ENCODE measurements around the gene RNF186. TPM values are rescaled to one million over a fixed set of nuclear protein-coding genes. Genes with fewer than 3 reads are reported as not detected.

RNF186 gene
- polyA plus RNA-seq, 1 donor (not counting 4 experiments of a cell fraction or from before 2014, with no cell fraction given): not detected

DNA sequence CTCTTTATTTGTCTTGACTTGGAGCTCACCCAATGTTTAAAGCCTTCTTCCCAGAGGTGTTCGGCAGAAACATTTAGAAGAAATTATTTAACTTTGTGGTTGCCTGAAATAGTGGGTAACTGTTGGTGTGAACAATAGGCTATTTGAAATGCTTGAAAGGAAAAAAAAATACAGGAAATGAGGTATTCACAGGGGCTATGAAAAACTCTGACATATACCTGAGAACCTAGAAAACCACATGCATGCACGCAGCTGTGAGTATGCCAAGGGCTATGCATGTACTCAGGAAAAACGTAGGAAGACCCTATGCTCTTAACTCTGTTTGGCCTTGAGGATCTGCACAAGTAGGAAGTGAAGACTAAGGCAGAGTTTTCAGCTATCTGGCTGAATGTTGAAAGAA is 16.4 kb upstream of the RNF186 start:
- no peaks in the 10 kb centered on the region for H3K27me3 ChIP-seq (ENCODE audit: control insufficient read depth, extremely low read depth, insufficient read depth, low read length)
- no peaks in the 10 kb centered on the region for H3K9me1 ChIP-seq (ENCODE audit: control insufficient read depth, extremely low read depth, insufficient read depth, low read length)
- no peak for FAIRE-seq
- no peak for DNase-seq (ENCODE audit: low read depth, low spot score)
- H3K79me2 ChIP-seq (ENCODE audit: control insufficient read depth, insufficient read depth, low read length): no peaks in the 10 kb centered on the region
- no peak overlapping the region for H2AFZ ChIP-seq (ENCODE audit: control insufficient read depth, low read length)
- no peaks in the 10 kb centered on the region for H3K4me1 ChIP-seq (ENCODE audit: control insufficient read depth, extremely low read depth, insufficient read depth, low read length)
- H3K36me3 ChIP-seq (ENCODE audit: control insufficient read depth in 2 of 2, extremely low read depth in 1 of 2, insufficient read depth in 2 of 2, low read length in 2 of 2): no peaks in the 10 kb centered on the region
- no peaks in the 10 kb centered on the region for H3K9me3 ChIP-seq (ENCODE audit: control insufficient read depth, low read depth, low read length)
- H3K9ac ChIP-seq (ENCODE audit: control insufficient read depth, extremely low read depth, insufficient read depth, low read length): no peak overlapping the region
- no peak overlapping the region for H3K4me2 ChIP-seq (ENCODE audit: control insufficient read depth, extremely low read depth, insufficient read depth, low read depth, low read length)
- no peak overlapping the region for H3K27ac ChIP-seq (ENCODE audit: control insufficient read depth, insufficient read depth, low read length)
- TF ChIP-seq, protein P1, sequence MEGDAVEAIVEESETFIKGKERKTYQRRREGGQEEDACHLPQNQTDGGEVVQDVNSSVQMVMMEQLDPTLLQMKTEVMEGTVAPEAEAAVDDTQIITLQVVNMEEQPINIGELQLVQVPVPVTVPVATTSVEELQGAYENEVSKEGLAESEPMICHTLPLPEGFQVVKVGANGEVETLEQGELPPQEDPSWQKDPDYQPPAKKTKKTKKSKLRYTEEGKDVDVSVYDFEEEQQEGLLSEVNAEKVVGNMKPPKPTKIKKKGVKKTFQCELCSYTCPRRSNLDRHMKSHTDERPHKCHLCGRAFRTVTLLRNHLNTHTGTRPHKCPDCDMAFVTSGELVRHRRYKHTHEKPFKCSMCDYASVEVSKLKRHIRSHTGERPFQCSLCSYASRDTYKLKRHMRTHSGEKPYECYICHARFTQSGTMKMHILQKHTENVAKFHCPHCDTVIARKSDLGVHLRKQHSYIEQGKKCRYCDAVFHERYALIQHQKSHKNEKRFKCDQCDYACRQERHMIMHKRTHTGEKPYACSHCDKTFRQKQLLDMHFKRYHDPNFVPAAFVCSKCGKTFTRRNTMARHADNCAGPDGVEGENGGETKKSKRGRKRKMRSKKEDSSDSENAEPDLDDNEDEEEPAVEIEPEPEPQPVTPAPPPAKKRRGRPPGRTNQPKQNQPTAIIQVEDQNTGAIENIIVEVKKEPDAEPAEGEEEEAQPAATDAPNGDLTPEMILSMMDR (optimal IDR thresholded peaks at IDR 0.05 in 1 of 3, IDR thresholded peaks at IDR 0.05 in 1 of 3, conservative IDR thresholded peaks at IDR 0.05 in 1 of 3; ENCODE audit: extremely low read depth in 1 of 3, insufficient read depth in 2 of 3, low read length in 3 of 3): no peak
- TF ChIP-seq EZH2 (IDR thresholded peaks at IDR 0.05; ENCODE audit: low read length): no peak
- no peak overlapping the region for H3K4me3 ChIP-seq (ENCODE audit: control insufficient read depth in 2 of 3, extremely low read depth in 1 of 3, insufficient read depth in 2 of 3, low read depth in 1 of 3, low read length in 3 of 3)
- dilution Hi-C loops (cut with MboI; ENCODE audit: extremely low pct_ligation_motif_present, low sequenced_read_pairs): no loop called here
- H4K20me1 ChIP-seq (ENCODE audit: control insufficient read depth, extremely low read depth, insufficient read depth, low read length): no peaks in the 10 kb centered on the region

DNA sequence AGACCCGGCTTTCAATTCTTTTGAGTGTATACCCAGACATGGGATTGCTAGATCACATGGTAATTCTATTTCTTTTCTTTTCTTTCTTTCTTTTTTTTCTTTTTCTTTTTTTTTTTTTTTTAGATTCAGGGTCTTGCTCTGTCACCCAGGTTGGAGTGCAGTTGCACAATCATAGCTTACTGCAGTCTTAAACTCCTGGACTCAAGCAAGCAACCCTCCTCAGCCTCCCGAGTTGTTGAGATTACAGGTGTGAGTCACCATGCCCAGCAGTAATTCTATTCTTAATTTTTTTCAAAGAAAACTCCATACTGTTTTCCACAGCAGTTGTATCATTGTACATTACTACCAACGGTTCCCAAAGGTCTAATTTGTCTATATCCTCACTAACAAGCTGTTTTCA is 13.5 kb upstream of the RNF186 start:
- H3K4me1 ChIP-seq (ENCODE audit: control insufficient read depth, extremely low read depth, insufficient read depth, low read length): no peaks in the 10 kb centered on the region
- no peaks in the 10 kb centered on the region for H3K9me3 ChIP-seq (ENCODE audit: control insufficient read depth, low read depth, low read length)
- FAIRE-seq: no peak
- no peak overlapping the region for H2AFZ ChIP-seq (ENCODE audit: control insufficient read depth, low read length)
- H3K79me2 ChIP-seq (ENCODE audit: control insufficient read depth, insufficient read depth, low read length): no peaks in the 10 kb centered on the region
- no peaks in the 10 kb centered on the region for H3K9me1 ChIP-seq (ENCODE audit: control insufficient read depth, extremely low read depth, insufficient read depth, low read length)
- no peaks in the 10 kb centered on the region for H4K20me1 ChIP-seq (ENCODE audit: control insufficient read depth, extremely low read depth, insufficient read depth, low read length)
- dilution Hi-C loops (cut with MboI; ENCODE audit: extremely low pct_ligation_motif_present, low sequenced_read_pairs): no loop called here
- H3K9ac ChIP-seq (ENCODE audit: control insufficient read depth, extremely low read depth, insufficient read depth, low read length): no peak overlapping the region
- no peak overlapping the region for H3K27ac ChIP-seq (ENCODE audit: control insufficient read depth, insufficient read depth, low read length)
- no peak overlapping the region for H3K4me3 ChIP-seq (ENCODE audit: control insufficient read depth in 2 of 3, extremely low read depth in 1 of 3, insufficient read depth in 2 of 3, low read depth in 1 of 3, low read length in 3 of 3)
- no peak for TF ChIP-seq EZH2 (IDR thresholded peaks at IDR 0.05; ENCODE audit: low read length)
- TF ChIP-seq, protein P1 (optimal IDR thresholded peaks at IDR 0.05 in 1 of 3, IDR thresholded peaks at IDR 0.05 in 1 of 3, conservative IDR thresholded peaks at IDR 0.05 in 1 of 3; ENCODE audit: extremely low read depth in 1 of 3, insufficient read depth in 2 of 3, low read length in 3 of 3): no peak
- H3K36me3 ChIP-seq (ENCODE audit: control insufficient read depth in 2 of 2, extremely low read depth in 1 of 2, insufficient read depth in 2 of 2, low read length in 2 of 2): no peaks in the 10 kb centered on the region
- no peak for DNase-seq (ENCODE audit: low read depth, low spot score)
- H3K4me2 ChIP-seq (ENCODE audit: control insufficient read depth, extremely low read depth, insufficient read depth, low read depth, low read length): no peak overlapping the region
- no peaks in the 10 kb centered on the region for H3K27me3 ChIP-seq (ENCODE audit: control insufficient read depth, extremely low read depth, insufficient read depth, low read length)
